COLO668 (cell line): Measurements from ENCODE around the gene CDKL4.
"Not testable (repeated sequence)": the region's sequence is repeated elsewhere in the genome, so short reads cannot be mapped to it uniquely, and the experiment has no call there.

Source experiments
- DNase-seq: peaks from one replicate; lab custom pipeline; 2025; ENCODE audit not compliant: unreplicated experiment; lab: John Stamatoyannopoulos, UW

Gene CDKL4

DNA sequence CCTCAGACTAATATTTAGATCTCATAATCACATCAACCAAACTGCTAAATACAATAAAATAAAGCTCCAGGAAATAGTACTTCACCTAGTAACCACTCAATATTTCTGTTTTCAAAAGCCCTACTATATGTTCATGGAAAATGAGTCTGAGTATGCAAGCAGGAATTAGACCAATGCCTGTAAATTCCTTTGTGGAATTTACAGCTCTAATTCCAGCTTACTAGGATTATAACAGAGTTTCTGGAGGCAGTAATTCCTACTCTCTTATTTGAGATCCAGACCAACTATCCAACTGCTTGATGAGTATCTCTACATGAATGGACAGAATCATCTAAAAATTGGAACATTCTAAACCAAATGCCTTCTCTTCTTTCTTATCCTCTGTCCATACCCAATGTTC lies 11.6 kb downstream of the CDKL4 start:
- no peak for DNase-seq

- no peak for DNase-seq
Observed at GRCh38 chr2:39228413-39229209, 15.2 kb downstream of the CDKL4 start.

DNA sequence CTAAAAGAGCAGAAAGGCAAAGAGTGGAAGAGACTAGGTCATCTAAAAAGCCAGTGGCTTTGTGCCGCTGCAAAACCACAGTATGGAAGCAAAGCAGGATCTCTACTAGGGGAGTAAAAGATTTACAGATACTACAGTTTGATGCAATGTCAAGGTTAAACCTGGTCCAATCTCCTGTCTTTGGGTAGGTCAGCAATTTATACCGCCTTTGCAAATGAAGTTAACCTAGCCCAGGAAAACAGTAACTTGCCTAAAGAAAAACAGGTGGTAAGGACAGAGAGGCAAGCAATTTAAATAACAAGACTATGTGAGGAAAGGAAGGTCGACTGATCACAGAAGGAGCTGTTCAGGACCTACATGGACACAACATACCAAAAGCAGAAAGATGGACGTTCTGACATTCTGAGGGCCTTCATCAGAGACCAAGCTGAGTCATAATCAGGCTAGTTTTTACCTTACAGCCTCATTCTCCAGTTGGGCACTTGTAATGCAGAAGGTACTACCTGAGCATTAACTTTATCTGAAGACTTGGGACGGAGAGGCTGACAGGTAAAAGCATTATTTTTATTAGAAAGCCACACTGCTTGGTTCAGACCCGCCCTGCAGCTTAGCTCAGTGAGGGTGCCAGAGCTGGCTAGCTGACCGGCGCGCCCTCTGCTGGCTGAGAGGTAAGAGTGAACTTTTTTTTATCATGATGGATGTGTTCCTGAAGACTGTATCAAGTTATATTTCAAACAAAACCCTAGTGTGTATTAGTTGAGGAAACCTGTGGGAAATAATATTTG lies 15.9 kb downstream of the CDKL4 start:
- DNase-seq, result peak; percentile 65

DNA sequence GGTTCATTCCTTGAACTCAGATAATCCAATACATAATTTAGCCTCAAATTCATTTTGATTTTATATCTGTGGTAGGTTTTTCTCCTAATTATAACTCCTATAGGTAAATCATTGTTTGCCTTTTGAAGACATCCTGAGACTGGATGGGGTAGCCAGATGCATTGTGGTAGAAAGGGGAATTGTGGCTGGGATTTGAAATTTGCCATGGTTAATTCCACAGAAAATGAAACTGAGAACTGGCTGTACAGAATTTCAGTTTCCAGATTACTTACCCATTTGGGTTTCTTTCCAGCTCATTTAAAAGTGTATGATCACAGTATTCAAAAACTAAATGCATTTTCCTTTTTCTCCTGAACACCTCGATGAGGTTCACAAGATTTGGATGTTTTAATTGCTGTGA lies 18.2 kb downstream of the CDKL4 start:
- no peak for DNase-seq

DNA sequence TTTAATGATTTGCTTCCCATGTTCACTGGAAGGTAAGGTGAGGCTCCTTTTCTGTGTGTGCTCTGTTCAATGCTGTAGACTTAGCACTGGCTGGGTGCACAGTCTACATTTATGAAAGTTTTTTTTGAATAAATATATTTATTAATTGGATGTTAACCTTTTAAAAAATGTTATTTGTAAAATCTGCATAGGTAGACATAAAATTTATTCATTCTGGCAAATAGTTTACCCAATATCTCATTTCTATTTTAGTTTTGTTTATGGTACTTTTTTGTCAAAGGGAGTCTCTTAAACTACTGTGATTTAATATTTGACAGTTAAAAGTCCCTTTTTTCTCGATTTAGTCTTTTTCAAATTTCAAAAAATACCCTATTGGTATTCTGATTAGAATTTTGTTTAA lies 19.9 kb downstream of the CDKL4 start:
- no peak for DNase-seq

GRCh38 chr2:39221459-39221858 lies 22.3 kb downstream of the CDKL4 start:
- DNase-seq, result no peak

GRCh38 chr2:39220136-39220535 lies 23.6 kb downstream of the CDKL4 start:
- no peak for DNase-seq

DNA sequence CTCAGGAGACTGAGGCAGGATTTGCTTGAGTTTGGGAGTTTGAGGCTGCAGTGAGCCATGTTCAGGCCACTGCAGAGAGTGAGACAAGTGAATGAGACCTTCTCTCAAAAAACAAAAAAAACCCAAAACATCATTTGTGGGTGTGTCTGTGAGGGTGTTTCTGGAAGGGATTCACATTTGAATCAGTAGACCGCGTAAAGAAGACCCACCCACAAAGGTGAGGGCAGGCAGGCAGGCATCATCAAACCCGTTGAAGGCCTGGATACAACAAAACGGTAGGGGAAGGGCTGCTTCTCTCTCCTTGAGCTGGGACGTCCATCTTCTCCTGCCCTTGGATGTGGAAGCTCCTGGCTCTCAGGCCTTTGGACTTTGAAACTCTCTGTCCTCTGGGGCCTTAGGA lies 25.4 kb downstream of the CDKL4 start:
- no peak for DNase-seq

DNA sequence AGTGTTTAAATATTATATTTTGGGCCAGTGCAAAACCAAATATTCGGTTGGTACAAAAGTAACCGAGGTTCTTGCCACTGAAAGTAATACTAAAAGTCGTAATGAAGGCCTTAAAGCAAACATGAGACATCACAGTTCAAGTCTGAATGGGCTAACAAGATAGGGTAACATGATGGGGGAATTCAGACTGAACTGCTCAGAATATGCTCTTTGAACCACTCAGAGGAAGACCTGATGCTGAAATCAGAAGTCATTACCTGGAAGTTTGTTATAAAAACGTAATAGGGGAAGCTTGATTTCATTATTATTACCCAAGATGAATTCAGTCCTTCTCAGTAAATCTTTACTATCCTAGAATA lies 26.6 kb downstream of the CDKL4 start:
- DNase-seq, result no peak

DNA sequence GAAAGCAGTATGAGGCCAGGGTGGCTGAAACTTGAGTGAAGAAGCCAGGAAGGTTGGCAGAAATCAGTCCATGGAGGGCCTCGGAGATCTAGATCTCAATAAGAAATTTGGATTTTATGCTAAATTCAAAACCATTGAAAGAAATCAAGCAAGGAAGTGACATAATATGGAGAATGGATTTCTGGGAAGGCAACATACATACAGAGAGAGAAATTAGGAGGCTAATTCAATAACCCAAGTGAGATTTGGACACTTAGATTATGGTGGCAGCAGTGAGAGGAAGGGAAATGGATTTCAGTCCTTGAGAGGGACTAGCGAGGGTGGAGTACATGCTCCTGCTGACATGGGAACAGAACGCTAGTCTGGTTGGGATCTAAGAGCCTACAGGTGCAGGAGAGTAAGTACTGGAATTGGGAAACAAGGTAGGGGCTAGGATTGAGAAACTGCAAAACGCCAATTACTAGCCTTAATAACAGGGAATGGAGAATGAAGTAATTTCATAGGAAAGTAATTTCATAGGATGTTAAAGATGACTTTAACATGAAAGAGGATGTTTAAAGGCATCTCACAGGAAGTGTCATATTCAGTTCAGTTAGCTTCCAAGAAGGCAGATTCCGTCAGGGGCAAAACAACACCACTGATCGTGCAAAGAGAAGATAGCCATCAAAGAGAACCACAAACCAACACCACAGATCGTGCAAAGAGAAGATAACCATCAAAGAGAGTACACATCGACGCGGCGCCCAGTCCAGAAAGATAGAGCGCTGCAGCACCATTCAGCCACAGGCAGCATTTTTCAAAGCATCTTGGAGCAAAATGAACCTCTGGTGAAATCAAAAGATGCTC lies 27.2 kb downstream of the CDKL4 start:
- no peak for DNase-seq

DNA sequence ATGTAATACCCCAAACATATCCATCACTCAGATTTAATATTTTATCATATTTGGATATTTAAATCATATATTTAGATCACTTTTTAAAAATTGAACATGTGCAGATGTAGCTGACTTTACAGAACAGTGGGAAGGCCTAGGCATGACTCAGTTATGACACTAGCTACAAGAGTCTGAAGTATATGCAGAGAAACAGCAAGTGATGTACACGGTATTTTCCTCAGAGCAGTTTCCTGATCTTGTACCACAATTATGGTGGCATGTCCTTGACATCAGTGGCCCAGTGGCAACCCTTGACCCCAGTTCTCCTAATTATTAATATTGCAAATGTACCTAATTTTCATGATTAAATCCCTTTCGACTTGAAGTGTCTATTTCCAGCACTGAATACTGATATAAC lies 28.2 kb downstream of the CDKL4 start:
- no peak for DNase-seq

GRCh38 chr2:39213015-39213414 lies 30.8 kb downstream of the CDKL4 start:
- no peak for DNase-seq

- no peak for DNase-seq
Observed at GRCh38 chr2:39210846-39211245, 32.9 kb downstream of the CDKL4 start.

DNA sequence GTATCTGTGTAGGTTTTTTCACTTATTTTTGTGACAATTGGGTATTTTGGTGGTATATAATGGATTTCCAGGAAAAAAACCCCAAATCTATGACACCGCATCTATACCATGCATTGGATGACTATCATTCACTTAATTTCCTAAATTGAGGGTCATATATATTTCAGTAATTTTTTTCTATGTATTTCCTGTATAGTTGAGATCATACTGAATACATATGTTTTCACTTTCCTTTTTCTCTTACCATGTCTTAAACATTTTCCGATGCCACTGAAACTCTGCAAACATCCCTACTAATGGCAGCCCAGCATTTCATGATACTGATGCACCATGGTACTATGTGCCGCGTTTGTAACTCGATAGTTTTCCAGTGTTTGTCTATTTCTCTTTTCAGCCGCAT lies 40.4 kb downstream of the CDKL4 start:
- DNase-seq, result no peak

DNA sequence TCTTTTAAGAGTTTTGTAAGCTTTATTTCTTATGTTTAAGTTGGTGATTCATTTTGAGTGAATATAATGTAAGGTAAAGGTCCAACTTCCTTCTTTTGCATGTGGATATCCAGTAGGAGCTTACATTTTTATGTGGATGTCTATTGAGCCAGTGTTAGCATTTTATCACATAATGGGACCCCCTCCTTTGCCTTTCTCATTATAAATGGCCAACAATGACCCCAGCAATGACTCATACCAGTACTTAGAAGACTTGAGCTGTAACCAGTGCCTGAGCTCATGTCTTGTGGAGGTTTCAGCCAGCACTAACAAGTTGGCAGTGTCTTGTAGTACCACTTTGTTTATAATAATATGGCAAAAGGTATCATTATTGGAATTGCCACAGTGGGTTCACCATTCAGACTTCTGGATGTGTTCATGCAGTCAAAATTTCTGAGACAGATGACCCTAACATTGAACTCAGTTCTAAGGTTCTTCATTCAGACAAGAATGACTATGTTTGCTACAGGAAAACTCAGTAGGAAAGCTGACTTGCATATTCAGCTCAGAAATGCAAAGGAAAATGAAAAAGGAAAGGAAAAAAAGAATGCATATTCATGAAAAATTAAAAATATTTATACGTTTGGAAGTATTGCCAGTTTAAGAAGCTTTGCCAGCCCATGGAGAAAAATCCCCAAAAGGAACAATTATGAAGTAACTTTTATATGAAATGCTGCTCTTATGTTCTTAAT lies 41.0 kb downstream of the CDKL4 start:
- DNase-seq, result no peak

- DNase-seq, result not testable (repeated sequence)
Observed at GRCh38 chr2:39197003-39197402, 46.8 kb downstream of the CDKL4 start.

- no peak for DNase-seq
Observed at GRCh38 chr2:39194686-39195085, 49.1 kb downstream of the CDKL4 start.

DNA sequence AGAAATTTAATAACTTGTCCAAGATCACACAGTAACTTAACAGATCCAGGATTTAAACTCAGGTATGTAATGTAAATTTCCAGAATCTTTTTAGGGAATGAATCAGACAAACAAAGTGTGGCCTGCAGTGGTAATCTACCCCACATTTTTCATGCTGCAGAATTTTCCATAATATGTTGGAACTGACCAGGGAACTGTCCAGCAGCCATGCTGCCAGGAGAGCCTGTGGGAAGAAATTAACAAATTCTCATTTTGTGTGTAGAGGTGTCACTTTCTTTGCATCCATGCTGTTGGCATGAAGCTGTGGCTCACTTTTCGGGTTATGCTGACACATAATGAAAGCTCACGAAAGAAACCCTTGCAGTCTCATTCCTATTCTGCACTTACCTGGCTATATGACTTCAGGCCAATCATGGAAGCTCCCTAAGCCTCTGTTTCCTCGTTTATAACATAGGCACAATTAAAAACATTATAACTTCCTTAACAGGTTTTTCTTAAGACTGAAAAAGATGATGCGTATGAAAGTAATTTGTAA lies 54.7 kb downstream of the CDKL4 start:
- DNase-seq, result no peak

DNA sequence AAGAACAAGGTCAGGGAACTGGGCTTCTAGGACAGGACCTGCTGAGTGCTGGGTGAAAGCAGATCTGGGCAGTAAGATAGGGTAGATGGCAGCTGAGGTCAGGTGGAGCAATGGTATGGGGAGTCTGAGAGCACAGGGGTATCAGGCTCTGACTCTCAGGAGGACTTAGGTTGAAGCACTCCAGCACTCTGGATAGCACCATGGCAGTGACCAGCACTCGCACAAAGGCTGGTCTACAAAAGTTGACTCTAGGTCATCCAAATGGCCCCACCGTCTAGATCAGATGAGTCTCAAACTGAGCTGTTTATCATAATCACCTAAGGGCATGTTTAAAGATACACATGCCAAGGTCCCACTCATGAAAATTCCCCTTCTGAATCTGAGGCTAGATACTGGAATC lies 60.1 kb downstream of the CDKL4 start:
- no peak for DNase-seq

GRCh38 chr2:39181297-39181696 lies 62.5 kb downstream of the CDKL4 start:
- DNase-seq, result no peak
